Measurements from ENCODE around the gene IQCN.

IQCN gene

GRCh38 chr19:18282021-18282787, 8.0 kb upstream of the IQCN start (continued):
- TF ChIP-seq ZFHX2 (tag by site-specific recombination; conservative IDR thresholded peaks at IDR 0.05): no peak; the same call in 1 of the 2 replicates
- no peak for TF ChIP-seq ZNF510 (tag by site-specific recombination; IDR thresholded peaks at IDR 0.05; ENCODE audit: insufficient replicate concordance)
- no peak for TF ChIP-seq ZNF121 (tag by site-specific recombination; IDR thresholded peaks at IDR 0.05)
- TF ChIP-seq ZNF394 (tag by site-specific recombination; IDR thresholded peaks at IDR 0.05; ENCODE audit: borderline replicate concordance): no peak
- peak; percentile 64; the same call in 1 of the 2 replicates for TF ChIP-seq ZNF341 (tag by site-specific recombination; IDR thresholded peaks at IDR 0.05; ENCODE audit: low read depth)
- peak; percentile 36; the same call in 1 of the 2 replicates for TF ChIP-seq ZNF664 (tag by site-specific recombination; IDR thresholded peaks at IDR 0.05)
- no peak for TF ChIP-seq PRDM10 (tag by site-specific recombination; IDR thresholded peaks at IDR 0.05)
- no peak for TF ChIP-seq TSHZ1 (tag by site-specific recombination; IDR thresholded peaks at IDR 0.05; ENCODE audit: borderline replicate concordance)
- no peak for TF ChIP-seq ZNF555 (tag by site-specific recombination; conservative IDR thresholded peaks at IDR 0.05)

- POLR2A ChIA-PET: interaction anchor here (0.5 to 6.7 kb wide), 59 partner anchors 10 to 638 kb away, joined by 3 to 184 read pairs (median 5); partner anchors contain the start of genes COPE, DDX49, LSM4 and MPV17L2
- CTCF ChIA-PET: interaction anchor here (0.6 to 6.0 kb wide), 13 partner anchors 11 to 286 kb away, joined by 3 to 195 read pairs (median 4); partner anchors contain the start of gene LSM4
- Histone ChIP-seq H3K36me3 (ENCODE audit: control insufficient read depth in 2 of 2, insufficient read depth in 1 of 2, low read length in 2 of 2) (peaks cover 3 to 12% of the 10 kb centered on the region in 2 experiments; a peak in 2 of 3 replicates), H3K4me1 (ENCODE audit: control insufficient read depth, insufficient read depth, low read length) (no peaks in the 10 kb centered on the region), H3K4me3 (ENCODE audit: low read depth, low read length) (peak within 1 kb of the TSS; percentile 88), H3K27ac (ENCODE audit: extremely low read depth, low read depth, low read length) (peak within 1 kb of the TSS; percentile 98), H3K9me3 (ENCODE audit: control insufficient read depth, insufficient read depth, low read depth, low read length) (no peaks in the 10 kb centered on the region)
- TF ChIP-seq YY1 (tag by site-specific recombination; IDR thresholded peaks at IDR 0.05): no peak
- TF ChIP-seq ZNF501 (tag by site-specific recombination; IDR thresholded peaks at IDR 0.05): no peak
- TF ChIP-seq ZNF549 (tag by site-specific recombination; IDR thresholded peaks at IDR 0.05): no peak
- no peak for TF ChIP-seq PRDM10 (tag by site-specific recombination; IDR thresholded peaks at IDR 0.05)
- TF ChIP-seq ZBTB8A (tag by site-specific recombination; IDR thresholded peaks at IDR 0.05): peak; percentile 81
- peak; percentile 70; the same call in 1 of the 2 replicates for TF ChIP-seq KLF10 (tag by site-specific recombination; IDR thresholded peaks at IDR 0.05)
- no peak for TF ChIP-seq ZNF175 (tag by site-specific recombination; IDR thresholded peaks at IDR 0.05)
- TF ChIP-seq SALL2 (tag by site-specific recombination; IDR thresholded peaks at IDR 0.05; ENCODE audit: borderline replicate concordance): no peak
- no peak for TF ChIP-seq ZNF221 (tag by site-specific recombination; IDR thresholded peaks at IDR 0.05; ENCODE audit: borderline replicate concordance)
- TF ChIP-seq ZNF280D (tag by site-specific recombination; IDR thresholded peaks at IDR 0.05): no peak
These were observed 7.1 kb upstream of the IQCN start, which contains the start of gene JUND for GRCh38 chr19:18281082-18282020. Gene JUND, minus strand, starts transcription at chr19:18281622. Its CDS starts 138 bp downstream, at chr19:18281484.
